Inferior parietal cortex (tissue), 1 donor: ENCODE results near the gene ECM2.

Experiments used
- DNase-seq: peaks from one replicate; pipeline ENCODE4 v3.0.0-alpha.2; 2016; ENCODE audit errors: extremely low spot score

Gene ECM2

DNA sequence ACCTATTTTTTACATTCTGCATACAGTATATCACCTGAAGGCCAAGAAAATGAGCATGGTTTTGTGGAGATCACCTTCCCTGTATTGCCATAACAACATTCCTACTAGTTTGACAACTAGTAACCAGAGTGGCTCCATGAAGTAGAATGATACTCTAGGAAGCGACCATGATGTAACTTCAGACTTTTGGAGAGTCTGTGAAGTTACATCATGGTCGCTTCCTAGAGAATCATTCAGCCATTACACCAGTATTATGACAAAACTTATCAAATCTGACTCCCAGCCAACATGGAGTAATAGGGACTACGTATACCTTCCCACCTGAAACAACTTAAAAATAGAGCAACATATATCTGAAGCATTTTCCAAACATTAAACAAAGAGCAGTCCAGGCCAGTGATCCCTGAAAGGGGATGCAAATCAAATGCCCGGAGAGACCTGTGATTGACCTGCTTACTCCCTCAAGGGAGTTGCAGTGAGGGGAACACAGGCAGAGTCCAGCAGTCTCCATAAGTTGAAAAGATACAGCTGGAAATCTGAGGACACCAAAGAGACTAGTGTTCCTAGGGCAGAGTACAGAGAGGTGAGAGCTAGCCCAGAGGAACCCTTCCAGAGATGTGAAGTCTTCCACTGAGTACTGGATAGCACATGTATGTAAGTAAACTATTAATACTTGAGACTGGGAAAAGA lies 7.8 kb downstream of the ECM2 start:
- no peak for DNase-seq

DNA sequence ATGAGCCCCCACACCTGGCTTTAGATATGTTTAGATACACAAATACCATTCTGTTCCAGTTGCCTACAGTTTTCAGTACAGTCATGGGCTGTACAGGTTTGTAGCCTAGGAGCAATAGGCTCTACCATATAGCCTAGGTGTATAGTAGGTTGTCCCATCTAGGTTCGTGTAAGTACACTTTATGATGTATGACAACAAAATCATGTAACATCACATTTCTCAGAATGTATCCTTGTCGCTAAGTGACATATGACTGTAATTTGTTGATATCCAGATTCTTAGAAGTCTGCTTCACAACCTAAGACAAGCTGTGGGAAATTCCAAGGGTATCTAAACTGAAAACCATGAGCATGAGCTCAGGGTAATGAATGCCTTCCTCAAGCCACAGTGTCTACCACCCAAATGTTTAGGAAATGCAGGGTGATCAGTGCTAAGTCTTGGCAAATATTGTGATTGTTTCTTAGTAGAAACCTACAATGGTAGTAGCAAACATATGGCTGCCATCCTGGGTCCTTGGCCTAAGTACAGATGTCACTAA lies 8.4 kb downstream of the ECM2 start:
- DNase-seq: no peak

DNA sequence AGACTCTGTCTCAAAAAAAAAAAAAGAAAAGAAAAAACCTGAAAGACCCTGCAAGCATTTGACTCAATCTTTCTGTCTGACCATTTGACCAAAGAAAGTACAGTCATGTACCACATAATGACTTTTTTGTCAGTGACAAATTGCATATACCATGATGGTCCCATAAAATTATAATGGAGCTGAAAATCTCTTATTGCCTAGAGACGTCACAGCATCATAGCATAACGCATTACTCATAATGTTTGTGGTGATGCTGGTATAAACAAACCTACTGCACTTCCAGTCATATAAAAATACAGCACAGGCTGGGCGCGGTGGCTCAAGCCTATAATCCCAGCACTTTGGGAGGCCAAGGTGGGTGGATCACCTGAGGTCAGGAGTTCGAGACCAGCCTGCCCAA lies 10.5 kb downstream of the ECM2 start:
- DNase-seq: no peak

DNA sequence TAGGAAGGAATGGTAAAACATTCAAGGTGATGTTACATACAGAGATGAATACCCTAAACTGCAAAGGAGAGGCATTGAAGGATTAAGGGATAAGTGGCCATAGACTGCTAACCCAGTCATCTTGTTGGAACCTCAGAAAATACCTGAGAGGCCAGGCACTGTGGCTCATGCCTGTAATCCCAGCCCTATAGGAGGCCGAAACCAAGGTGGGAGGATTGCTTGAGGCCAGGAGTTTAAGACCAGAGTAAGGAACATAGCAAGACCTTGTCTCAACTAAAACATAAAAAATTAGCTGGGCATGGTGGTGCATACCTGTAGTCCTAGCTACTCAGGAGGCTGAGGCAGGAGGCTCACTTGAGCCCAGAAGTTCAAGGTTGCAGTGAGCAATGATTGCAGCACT lies 10.9 kb downstream of the ECM2 start:
- no peak for DNase-seq

DNA sequence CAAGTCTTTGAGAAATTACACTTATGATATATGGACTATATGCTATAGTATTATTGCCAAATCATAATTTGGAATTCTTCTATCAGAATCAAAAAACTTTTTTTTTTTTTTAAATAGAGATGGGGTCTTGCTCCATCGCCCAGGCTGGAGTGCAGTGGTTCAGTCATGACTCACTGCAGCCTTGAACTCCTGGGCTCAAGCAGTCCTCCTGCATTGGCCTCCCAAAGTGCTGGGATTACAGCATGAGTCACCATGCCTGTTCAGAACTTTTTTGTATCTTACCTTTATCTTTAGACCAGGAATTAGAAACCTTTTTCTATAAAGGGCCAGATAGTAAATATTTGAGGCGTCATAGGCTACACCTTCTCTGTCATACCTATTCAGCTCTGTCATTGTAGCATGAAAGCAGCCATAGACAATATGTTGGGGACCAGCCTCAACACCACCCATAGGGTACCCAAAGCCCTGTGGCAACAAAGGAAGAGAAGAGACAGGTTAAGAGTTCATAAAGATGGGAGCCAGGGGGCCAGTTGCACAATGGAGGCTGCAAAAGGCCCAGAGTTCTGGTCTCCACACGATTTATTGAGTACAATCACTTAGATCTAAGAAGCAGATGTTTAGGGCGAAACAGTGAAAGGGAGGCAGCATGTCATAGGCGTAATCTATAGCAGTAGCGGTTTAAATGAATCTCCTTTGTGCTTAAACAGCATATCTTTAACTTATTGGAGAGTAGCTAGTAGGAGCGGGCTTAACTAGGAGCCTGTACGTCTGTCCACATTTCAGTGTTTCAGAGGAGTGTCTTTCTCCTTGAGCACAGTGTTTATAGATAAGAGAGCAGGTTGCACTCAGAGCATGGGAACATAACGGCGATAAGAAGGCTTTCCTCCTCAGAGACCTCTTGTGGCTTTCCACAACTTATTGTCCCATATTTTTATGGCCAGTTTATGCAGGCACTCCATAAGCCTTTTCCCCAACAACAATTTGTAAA lies 12.5 kb downstream of the ECM2 start:
- no peak for DNase-seq

DNA sequence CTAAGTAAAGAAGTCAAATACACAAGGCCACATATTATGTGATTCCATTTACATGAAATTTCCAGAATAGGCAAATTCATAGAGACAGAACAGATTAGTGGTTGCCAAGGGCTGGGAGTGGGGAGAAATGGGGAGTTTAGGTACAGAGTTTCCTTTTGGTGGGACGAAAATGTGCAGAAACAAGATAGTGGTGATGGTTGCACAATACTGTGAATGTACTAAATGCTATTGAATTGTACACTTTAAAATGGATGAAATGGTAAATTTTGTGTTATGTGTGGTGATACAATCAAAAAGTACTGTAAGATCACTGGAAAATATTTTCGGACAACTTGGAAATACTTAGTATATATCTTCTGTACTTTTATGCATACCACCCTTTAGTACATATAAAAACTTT lies 15.0 kb downstream of the ECM2 start:
- DNase-seq: no peak

DNA sequence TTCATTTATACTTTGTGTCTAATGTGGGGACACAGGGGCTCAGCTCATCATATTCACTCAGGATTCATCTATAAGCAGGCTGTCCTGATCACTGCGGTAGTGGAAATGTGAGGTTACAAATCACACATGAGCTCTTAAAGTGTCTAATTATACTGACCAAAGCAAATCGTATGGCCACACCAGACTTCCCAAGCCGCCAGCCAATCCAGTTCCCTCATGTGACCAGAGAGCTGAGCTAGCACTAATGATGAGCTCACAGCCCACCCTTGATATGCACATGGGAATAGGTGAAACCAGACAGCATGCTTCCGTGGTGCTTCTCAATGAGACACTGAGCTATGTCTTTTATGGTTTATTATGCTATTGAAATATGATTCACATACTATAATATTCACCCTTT lies 17.6 kb downstream of the ECM2 start:
- no peak for DNase-seq

DNA sequence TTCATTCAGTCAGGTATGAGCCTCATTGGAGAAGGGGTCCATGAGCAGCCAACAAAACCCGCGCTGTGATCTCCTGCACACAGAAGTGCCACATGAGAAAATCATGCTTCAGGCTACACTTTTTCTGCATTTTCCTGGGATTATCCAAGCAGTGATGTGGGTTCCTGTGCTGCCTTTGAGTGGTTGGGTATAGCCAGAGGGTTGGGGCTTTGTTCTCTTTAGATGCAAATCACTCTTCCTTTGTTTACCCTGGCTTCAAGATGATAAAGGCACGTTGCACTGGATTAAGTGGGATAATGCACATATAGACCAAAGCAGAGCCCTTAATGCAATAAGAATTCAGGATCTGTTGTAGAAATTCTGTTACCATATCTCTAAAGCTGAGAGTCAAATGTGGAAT lies 18.7 kb downstream of the ECM2 start:
- no peak for DNase-seq

DNA sequence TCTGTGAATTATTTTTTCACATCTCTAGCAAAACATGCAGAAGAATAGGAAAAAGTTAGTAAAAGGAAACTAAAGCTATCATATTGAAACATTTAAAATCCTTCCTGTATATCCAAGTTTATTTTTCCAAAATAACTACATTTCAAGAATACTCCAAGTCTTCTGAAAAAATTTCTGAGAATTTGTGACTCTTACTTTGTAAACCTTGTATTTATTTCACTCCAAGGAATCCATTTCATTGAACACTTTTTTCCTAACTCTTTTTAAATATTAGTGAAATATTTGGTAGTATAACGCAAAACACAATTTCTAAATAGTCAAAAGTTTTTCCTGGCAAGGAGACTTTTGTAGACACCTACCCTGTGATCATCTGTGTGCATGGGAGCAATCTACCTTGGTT lies 19.3 kb downstream of the ECM2 start:
- no peak for DNase-seq

DNA sequence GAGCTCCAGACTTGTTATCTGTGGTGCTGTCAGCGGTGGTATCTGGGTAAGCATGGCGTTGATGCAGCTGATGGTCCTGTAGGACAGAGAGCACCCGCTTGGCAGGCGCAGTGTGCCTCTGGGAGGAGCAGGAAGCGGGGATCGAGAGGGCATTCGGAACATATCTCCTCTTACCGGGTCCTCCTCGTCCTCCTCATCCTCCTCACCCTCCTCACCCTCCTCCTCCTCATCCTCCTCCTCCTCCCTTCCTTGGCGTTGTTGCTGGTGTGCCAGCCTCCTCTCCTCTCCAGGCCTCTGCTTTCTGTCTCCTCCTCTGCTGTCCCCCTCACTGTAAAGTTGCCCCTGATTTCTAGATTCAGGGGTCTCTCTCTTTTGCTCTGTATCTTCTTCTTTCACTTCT lies 21.2 kb downstream of the ECM2 start:
- DNase-seq: no peak

DNA sequence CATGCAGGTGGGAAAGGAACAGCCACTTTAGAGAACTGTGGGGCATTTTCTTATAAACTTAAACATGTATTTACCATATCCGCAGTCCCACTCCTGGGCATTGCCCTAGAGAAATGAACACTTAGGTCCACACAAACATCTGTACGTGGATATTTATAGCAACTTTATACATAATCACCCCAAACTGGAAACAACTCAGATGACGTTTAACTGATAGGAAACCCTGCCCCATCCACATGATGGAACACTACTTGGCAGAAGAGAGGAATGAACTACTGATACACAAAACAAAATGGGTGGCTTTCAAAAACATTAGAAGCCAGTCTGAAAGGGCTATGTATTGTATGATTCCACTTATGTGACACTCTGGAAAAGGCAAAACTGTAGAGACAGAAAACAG lies 22.4 kb downstream of the ECM2 start:
- no peak for DNase-seq

DNA sequence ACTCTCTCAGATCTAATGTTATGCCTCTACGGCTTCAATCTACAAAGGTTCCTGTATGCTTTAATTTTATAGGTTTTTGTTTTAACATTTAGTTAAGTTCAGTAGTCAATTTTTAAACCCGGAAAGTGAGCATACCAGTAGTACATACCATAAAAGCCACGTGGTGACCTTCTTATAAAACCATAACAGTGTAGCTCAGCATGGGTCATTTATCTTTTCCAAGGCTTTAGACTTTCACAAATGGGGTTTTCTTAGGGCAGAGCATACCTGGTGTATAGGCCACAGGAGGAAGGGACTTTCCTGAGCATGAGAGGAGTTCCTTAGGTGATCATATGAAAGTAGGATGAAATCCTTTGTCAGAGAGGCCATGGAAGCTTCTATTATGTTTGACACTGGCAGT lies 23.2 kb downstream of the ECM2 start:
- DNase-seq: no peak

DNA sequence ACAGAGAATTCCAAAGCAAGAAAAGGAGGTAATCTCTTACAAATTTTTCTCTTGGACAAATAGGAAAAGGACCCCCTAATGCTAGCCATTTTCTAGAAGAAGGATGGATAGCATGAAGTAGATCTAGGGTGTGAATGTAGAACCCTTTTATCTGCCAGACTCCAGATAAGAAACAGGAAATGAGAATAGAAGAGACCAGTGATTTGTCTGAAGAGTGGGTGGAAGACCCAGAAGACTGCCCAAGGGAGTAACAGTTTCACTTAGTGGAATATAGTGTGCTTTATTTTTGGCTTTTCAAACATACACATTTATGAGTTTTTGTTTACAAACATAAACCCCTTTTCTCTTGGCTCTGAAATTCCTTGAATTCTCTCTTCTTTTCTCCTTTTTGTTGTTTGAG lies 25.0 kb downstream of the ECM2 start:
- no peak for DNase-seq

DNA sequence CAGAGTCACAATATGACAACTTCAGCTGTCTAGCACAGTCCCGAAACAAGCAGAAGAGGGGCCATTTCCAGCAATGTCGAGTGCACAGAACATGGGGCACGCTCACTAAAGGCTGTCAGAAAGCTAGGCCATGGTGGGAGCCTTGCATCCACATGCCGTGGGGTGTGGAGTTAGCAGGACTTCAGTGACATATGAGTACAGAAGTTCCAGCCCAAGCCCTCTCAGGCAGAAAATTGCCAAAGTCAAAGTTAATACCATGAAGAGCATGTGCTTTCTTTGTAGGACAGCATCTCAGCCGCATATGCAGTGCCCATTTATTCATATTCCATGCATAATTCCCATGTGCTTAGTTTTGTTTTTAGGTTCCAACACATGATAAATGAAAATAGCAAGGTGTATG lies 26.7 kb downstream of the ECM2 start:
- DNase-seq: no peak

DNA sequence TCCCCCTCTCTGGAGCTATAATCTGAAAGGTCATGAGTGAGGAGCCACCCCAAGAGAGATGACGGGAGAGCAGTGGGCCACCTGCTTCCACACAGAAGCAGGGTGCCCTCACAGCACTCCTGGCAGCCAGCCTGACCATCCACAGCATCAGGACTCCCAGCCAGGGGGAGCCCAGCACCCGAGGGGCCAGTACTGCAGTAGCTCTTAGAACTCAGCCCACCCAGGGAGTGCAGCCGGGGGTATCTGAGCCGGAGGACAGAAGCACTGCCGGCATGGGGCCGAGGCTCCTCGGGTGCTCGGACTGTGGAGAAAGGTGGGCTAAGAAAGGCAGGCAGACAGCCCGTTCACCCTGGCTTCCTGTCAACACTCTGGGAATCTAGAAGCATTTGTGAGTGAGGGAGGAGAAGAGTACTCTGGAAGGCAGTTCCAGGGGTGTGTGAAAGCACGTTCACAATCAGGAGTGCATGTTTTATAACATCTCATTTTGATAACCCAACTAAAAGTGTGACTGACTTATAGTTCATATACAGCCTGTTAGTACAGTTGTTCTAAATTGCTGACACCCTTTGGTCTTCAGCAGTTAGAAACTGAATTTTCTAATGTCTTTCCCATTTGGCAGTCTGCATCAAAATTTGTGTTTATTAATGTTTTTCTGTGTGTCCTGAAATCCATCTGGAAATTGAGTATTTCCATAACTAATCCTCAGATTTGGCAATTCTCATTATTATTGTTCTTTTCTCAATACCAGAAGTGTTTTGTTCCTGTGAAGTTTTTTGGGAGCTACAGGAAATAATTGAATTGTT lies 27.6 kb downstream of the ECM2 start:
- no peak for DNase-seq

DNA sequence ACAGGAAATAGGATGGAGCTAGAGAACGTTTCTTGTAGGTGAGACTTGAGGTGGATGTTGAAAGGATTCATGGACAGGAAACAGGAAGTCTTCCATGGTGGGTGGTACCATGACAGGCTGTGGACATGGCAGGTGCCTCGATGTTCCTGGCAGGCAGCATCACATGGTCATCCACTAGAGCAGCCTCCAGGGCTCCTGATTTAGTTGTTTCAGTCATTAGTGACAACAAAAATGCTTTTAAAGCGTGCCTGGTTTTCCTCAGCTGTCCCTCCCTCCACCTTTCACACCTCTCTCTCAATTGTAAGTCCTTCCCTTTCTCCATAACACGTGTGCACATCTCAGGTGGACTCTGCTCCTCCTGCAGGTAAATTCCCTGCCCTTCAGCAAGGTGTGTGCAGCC lies 28.3 kb downstream of the ECM2 start:
- no peak for DNase-seq

DNA sequence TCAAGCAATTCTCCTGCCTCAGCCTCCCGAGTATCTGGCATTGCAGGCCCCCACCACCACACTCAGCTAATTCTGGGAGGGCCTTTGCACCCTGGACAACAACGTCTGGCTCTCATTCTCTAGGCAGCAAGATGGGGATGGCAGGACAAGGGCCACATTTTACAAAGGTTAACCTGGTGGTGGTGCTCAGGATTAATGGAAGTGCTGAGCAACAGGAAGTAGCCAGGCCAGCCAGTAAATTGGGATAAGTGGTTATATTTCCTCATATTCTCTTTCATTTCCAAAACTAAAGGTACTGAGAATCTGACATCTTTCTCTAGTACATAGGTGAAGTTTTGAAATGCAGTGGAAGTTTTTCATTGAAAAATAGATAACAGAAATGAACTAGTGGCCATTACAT lies 28.8 kb downstream of the ECM2 start:
- DNase-seq: no peak

DNA sequence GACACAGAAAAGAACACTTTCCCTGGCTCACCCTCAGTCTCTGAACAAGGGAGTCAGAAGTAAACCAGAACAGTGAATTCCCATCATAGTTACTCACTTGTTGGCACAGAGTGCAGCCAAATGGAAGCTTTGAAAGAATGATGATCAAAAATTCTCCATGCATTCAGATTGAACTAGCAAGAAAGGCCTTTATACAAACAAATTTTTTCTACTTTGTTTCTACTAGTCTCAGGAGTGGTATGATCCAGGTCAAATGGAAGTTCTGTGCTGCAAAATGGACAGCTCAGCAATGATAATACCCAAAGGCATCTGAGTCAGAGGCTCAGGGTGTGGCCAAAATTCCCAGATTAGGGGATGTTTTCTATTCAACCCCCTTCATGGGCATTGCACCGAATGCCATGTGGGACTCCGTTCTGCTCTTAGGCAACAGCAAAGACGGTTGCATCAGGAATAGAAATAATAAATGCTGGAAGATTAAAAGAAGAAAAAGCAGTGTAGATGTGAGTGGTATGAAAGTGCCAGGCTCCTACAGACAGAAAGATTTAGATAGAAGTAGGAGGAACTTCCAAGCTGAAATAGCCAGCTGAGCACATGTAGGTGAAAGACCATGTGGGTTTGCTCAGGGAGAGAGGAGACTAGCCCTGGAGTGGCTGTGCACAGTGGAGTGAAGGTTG lies 29.5 kb downstream of the ECM2 start:
- peak; percentile 44 for DNase-seq

DNA sequence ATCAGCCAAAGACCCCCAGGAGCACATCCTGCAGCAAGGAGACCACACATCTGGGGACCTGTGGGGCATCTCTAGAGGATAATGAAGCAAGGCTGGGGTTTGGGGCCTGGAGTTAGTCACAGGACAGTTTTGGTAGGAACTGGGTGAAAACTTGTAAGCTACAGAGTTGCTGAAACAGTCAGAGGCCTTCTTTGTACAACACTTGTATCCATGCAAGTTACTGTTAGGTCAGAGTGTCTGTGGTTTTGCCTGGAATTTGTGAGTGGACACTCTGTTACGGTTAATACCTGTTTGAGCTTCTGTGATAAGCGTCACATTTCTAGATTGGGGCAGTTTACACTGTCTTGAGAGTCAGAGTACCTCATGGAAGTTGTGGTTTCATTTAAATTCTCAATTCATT lies 30.9 kb downstream of the ECM2 start:
- DNase-seq: no peak

DNA sequence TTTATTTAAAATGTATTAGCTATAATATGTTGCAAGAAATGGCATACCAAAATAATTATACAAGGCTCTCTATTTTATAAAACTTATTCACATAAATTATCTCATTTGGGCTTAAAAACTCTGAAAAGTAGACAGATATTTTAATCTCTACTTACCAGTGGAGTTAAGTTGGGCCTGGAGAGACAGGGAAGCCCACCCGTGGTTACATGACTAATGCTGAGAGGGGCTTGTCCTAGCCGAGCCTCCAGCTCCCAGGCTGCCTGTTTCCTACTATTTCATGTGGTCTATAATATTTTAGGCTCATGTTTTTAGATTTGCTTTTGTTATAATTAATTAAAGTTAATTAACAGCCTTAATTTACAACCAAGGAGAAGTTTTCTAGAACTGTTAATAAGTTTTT lies 32.6 kb downstream of the ECM2 start:
- no peak for DNase-seq

DNA sequence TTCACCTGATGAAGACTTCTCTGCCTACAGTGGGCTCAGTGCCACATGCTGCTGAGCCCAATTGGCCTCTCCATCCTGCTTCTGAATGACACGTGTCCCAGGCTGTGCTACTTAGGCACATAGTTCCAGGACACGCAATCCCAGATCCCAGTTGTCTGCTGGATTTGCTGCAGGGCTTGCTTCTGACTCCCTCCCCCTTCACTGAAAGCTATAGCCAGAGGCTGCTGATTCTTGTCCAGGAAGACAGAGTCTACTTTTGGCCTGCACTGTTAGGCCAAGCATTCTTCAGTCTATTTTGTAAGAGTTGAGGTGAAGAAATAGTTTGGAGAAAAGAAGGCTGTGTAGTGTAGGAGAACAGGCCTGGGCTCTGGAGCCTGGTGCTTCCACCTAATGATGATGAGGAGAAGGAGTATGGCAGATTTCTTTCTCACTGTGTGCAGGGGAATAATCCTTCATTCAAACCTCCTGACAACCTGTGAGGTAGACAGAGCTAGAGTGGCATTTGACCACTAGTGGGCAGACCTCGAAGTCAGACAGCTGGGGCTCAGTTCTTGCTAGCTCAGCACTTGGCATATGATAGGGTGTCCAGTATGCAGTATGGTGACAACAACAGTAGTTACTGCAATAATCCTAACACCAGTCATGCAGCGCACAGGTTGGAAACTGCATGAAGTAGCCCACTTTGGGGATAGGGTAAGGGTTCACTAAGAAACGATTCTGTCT lies 34.0 kb downstream of the ECM2 start:
- no peak for DNase-seq
